ENCODE results near the gene C10orf53. TPM values are rescaled to one million over a fixed set of nuclear protein-coding genes. Genes with fewer than 3 reads are reported as not detected.

The C10orf53 gene
- total RNA-seq, 1 experiment from 2014 or later, result not detected

- no peak overlapping the region for H3K4me3 Mint-ChIP-seq (ENCODE audit: unreplicated experiment)
- TF ChIP-seq CTCF (IDR thresholded peaks at IDR 0.05; ENCODE audit: insufficient read depth in 1 of 2, low read depth in 1 of 2, low read length in 1 of 2, severe bottlenecking in 1 of 2, unreplicated experiment in 1 of 2), result no peak
- Histone ChIP-seq H3K9me3 (peaks cover 11% of the 10 kb centered on the region), H3K4me1 (no peaks in the 10 kb centered on the region), H3K4me3 (ENCODE audit: low read depth, low read length) (no peak overlapping the region), H3K27me3 (replicated peaks; ENCODE audit: control insufficient read depth, insufficient read depth, low read length) (no peaks in the 10 kb centered on the region), H3K36me3 (ENCODE audit: control insufficient read depth, insufficient read depth, low read length) (no peaks in the 10 kb centered on the region)
- peaks cover 12% of the 10 kb centered on the region for H3K9me3 Mint-ChIP-seq (ENCODE audit: unreplicated experiment)
- no peaks in the 10 kb centered on the region for H3K4me1 Mint-ChIP-seq (ENCODE audit: low read depth, unreplicated experiment)
- CTCF ChIA-PET, result no interaction called here
- no peaks in the 10 kb centered on the region for H3K36me3 Mint-ChIP-seq (ENCODE audit: insufficient read depth, unreplicated experiment)
- no TSS peak for BruUV-seq (replicated peaks)
- DNase-seq, result no peak
- intact Hi-C loops (cut with micrococcal nuclease; ENCODE audit: unreplicated experiment), result loop anchor here (2.0 kb wide), 1 partner anchor 27 kb away; no protein-coding TSS in a partner anchor
- POLR2A ChIA-PET, result no interaction called here
- no peak overlapping the region for H3K27ac Mint-ChIP-seq (ENCODE audit: unreplicated experiment)
- H3K27me3 Mint-ChIP-seq (ENCODE audit: insufficient read depth, unreplicated experiment), result peaks cover 11% of the 10 kb centered on the region
Measured at GRCh38 chr10:49707585-49707984, 28.1 kb downstream of the C10orf53 start.

GRCh38 chr10:49709934-49710333 is 30.5 kb downstream of the C10orf53 start:
- DNase-seq, result no peak
- Histone ChIP-seq H3K36me3 (ENCODE audit: control insufficient read depth, insufficient read depth, low read length) (no peaks in the 10 kb centered on the region), H3K9me3 (peaks cover 9% of the 10 kb centered on the region), H3K4me1 (no peaks in the 10 kb centered on the region), H3K4me3 (ENCODE audit: low read depth, low read length) (no peak overlapping the region), H3K27me3 (replicated peaks; ENCODE audit: control insufficient read depth, insufficient read depth, low read length) (no peaks in the 10 kb centered on the region)
- POLR2A ChIA-PET, result no interaction called here
- CTCF ChIA-PET, result no interaction called here
- Mint-ChIP-seq H3K36me3 (ENCODE audit: insufficient read depth, unreplicated experiment) (no peaks in the 10 kb centered on the region), H3K27me3 (ENCODE audit: insufficient read depth, unreplicated experiment) (peaks cover 6% of the 10 kb centered on the region), H3K9me3 (ENCODE audit: unreplicated experiment) (peaks cover 8% of the 10 kb centered on the region), H3K4me1 (ENCODE audit: low read depth, unreplicated experiment) (no peaks in the 10 kb centered on the region), H3K27ac (ENCODE audit: unreplicated experiment) (no peak overlapping the region), H3K4me3 (ENCODE audit: unreplicated experiment) (no peak overlapping the region)
- intact Hi-C loops (cut with micrococcal nuclease; ENCODE audit: unreplicated experiment), result no loop called here
- BruUV-seq (replicated peaks), result no TSS peak
- no peak for TF ChIP-seq CTCF (IDR thresholded peaks at IDR 0.05; ENCODE audit: insufficient read depth in 1 of 2, low read depth in 1 of 2, low read length in 1 of 2, severe bottlenecking in 1 of 2, unreplicated experiment in 1 of 2)

GRCh38 chr10:49710966-49711365 is 31.5 kb downstream of the C10orf53 start:
- no peaks in the 10 kb centered on the region for H3K27me3 ChIP-seq (replicated peaks; ENCODE audit: control insufficient read depth, insufficient read depth, low read length)
- TF ChIP-seq CTCF (IDR thresholded peaks at IDR 0.05; ENCODE audit: insufficient read depth in 1 of 2, low read depth in 1 of 2, low read length in 1 of 2, severe bottlenecking in 1 of 2, unreplicated experiment in 1 of 2), result no peak
- CTCF ChIA-PET, result no interaction called here
- H3K4me1 Mint-ChIP-seq (ENCODE audit: low read depth, unreplicated experiment), result no peaks in the 10 kb centered on the region
- POLR2A ChIA-PET, result no interaction called here
- no peaks in the 10 kb centered on the region for H3K4me1 ChIP-seq
- no peak overlapping the region for H3K4me3 ChIP-seq (ENCODE audit: low read depth, low read length)
- peaks cover 6% of the 10 kb centered on the region for H3K27me3 Mint-ChIP-seq (ENCODE audit: insufficient read depth, unreplicated experiment)
- H3K27ac Mint-ChIP-seq (ENCODE audit: unreplicated experiment), result no peak overlapping the region
- no peaks in the 10 kb centered on the region for H3K36me3 Mint-ChIP-seq (ENCODE audit: insufficient read depth, unreplicated experiment)
- H3K9me3 Mint-ChIP-seq (ENCODE audit: unreplicated experiment), result no peaks in the 10 kb centered on the region
- intact Hi-C loops (cut with micrococcal nuclease; ENCODE audit: unreplicated experiment), result no loop called here
- no peaks in the 10 kb centered on the region for H3K9me3 ChIP-seq
- no peaks in the 10 kb centered on the region for H3K36me3 ChIP-seq (ENCODE audit: control insufficient read depth, insufficient read depth, low read length)
- DNase-seq, result no peak
- BruUV-seq (replicated peaks), result no TSS peak
- no peak overlapping the region for H3K4me3 Mint-ChIP-seq (ENCODE audit: unreplicated experiment)

Measured in Caco-2 (cell line).